GM23338 (cell line): ENCODE measurements around the gene NHS. TPM values are rescaled to one million over a fixed set of nuclear protein-coding genes. Genes with fewer than 3 reads are reported as not detected.

Experiments
- ATAC-seq: fragments of 200-7000 bp; cut with Tn5 transposase; 3 replicates; pipeline ENCODE4 v1.9.1; 2020
- DNase-seq: peaks from one replicate; pipeline ENCODE4 v3.0.0-alpha.2; 2015; ENCODE audit warnings: low spot score
- H2AFZ ChIP-seq: fragments of 200-600 bp; sonication (generic); 2 replicates; pipeline ENCODE4 v1.8.0; 2016; ENCODE audit warnings: antibody characterized with exemption, mild to moderate bottlenecking, moderate library complexity
- H3F3A ChIP-seq: fragments of 200-600 bp; sonication (generic); replicated peaks from 2 replicates; pipeline ENCODE4 v1.8.0; 2017; ENCODE audit warnings: antibody characterized with exemption, mixed run types, low read depth
- H3K27ac ChIP-seq: fragments of 200-600 bp; sonication (generic); 2 replicates; pipeline ENCODE4 v1.6.1; 2016; ENCODE audit warnings: low read depth
- H3K27me3 ChIP-seq: fragments of 200-600 bp; sonication (generic); 2 replicates; pipeline ENCODE4 v1.8.0; 2016; ENCODE audit warnings: mild to moderate bottlenecking, mixed run types, moderate library complexity; ENCODE audit not compliant: insufficient read depth
- H3K36me3 ChIP-seq: fragments of 200-600 bp; sonication (generic); 2 replicates; pipeline ENCODE4 v1.8.0; 2016; ENCODE audit warnings: mild to moderate bottlenecking; ENCODE audit not compliant: insufficient read depth
- H3K4me1 ChIP-seq: fragments of 200-600 bp; sonication (generic); 2 replicates; pipeline ENCODE4 v1.8.0; 2016; ENCODE audit warnings: mild to moderate bottlenecking, moderate library complexity; ENCODE audit not compliant: insufficient read depth
- H3K4me2 ChIP-seq: fragments of 200-600 bp; sonication (generic); 2 replicates; pipeline ENCODE4 v1.7.1; 2017; ENCODE audit warnings: mixed run types
- H3K4me3 ChIP-seq: fragments of 200-600 bp; sonication (generic); 2 replicates; pipeline ENCODE4 v1.6.1; 2016; ENCODE audit warnings: mixed run types
- H3K79me2 ChIP-seq: fragments of 200-600 bp; sonication (generic); replicated peaks from 2 replicates; pipeline ENCODE4 v1.8.0; 2017; ENCODE audit warnings: mild to moderate bottlenecking; ENCODE audit not compliant: insufficient read depth
- H3K9me2 ChIP-seq: fragments of 200-600 bp; sonication (generic); 2 replicates; pipeline ENCODE4 v1.8.0; 2017; ENCODE audit not compliant: insufficient read depth
- H4K20me1 ChIP-seq: fragments of 200-600 bp; sonication (generic); replicated peaks from 2 replicates; pipeline ENCODE4 v1.8.0; 2017; ENCODE audit warnings: mild to moderate bottlenecking; ENCODE audit not compliant: insufficient read depth
- H3K27ac Mint-ChIP-seq: 2 replicates; pipeline ENCODE4 v1.8.0; 2020; ENCODE audit warnings: inconsistent platforms, mild to moderate bottlenecking, moderate library complexity, mixed read lengths
- H3K27me3 Mint-ChIP-seq: 3 replicates; pipeline ENCODE4 v1.8.0; 2022; ENCODE audit warnings: low read depth, mild to moderate bottlenecking, moderate library complexity, mixed read lengths, inconsistent platforms; ENCODE audit not compliant: insufficient read depth, poor library complexity
- H3K36me3 Mint-ChIP-seq: 3 replicates; pipeline ENCODE4 v1.8.0; 2021; ENCODE audit warnings: low read depth, mild to moderate bottlenecking, inconsistent platforms, moderate library complexity, mixed read lengths
- H3K4me1 Mint-ChIP-seq: 3 replicates; pipeline ENCODE4 v1.8.0; 2020; ENCODE audit warnings: mild to moderate bottlenecking, inconsistent platforms, mixed read lengths
- H3K4me3 Mint-ChIP-seq: 3 replicates; pipeline ENCODE4 v1.8.0; 2021; ENCODE audit warnings: moderate library complexity, mild to moderate bottlenecking, inconsistent platforms, mixed read lengths
- H3K9me3 Mint-ChIP-seq: 3 replicates; pipeline ENCODE4 v1.8.0; 2020; ENCODE audit warnings: moderate library complexity, mild to moderate bottlenecking, inconsistent platforms, mixed read lengths
- CTCF ChIP-seq, 2 experiments: fragments of 200-600 bp in 1 of 2; sonication (generic) in 1 of 2; conservative IDR thresholded peaks; 2 replicates each; pipeline versions ENCODE4 v1.5.1 to v1.6.1; 2016 to 2017; ENCODE audit warnings: antibody characterized with exemption in 2 of 2, low read depth in 2 of 2, mild to moderate bottlenecking in 2 of 2, moderate library complexity in 1 of 2
- ETS1 ChIP-seq: IDR thresholded peaks from 2 replicates; pipeline ENCODE4 v1.6.1; 2016; ENCODE audit warnings: antibody characterized with exemption
- NANOG ChIP-seq: IDR thresholded peaks from 2 replicates; pipeline ENCODE4 v1.6.1; 2016; ENCODE audit warnings: antibody characterized with exemption, borderline replicate concordance
- ZNF462 ChIP-seq: fragments of 250-450 bp; sonication (Bioruptor Pico); IDR thresholded peaks from 2 replicates; pipeline ENCODE4 v1.5.0; 2020; ENCODE audit warnings: mild to moderate bottlenecking, moderate library complexity
- polyA plus RNA-seq: library from polyadenylated mRNA; unstranded; fragments of >200 nt; fragmentation: Nextera tagmentation; extraction: Ambion mirVana; gene quantifications from 2 replicates; pipeline ENCODE4 v1.2.1, GENCODE V29; 2016
- total RNA-seq: library from RNA; depleted of rRNA; stranded (reverse); fragments of >200 nt; shearing (Covaris generic); gene quantifications from 2 replicates; pipeline ENCODE4 v1.2.3, GENCODE V29; 2014

NHS gene
- total and polyA plus RNA-seq, 2 experiments from 2014 or later, result 1.8 to 8.2 TPM

- TF ChIP-seq ZNF462 (CRISPR knock-in tag) (no peak), NANOG (no peak), ETS1 (no peak)
Measured at GRCh38 chrX:17669891-17670290, 294.9 kb downstream of the NHS start (continued).

GRCh38 chrX:17670874-17671273 lies 295.9 kb downstream of the NHS start:
- Histone ChIP-seq H3K27me3 (no peaks in the 10 kb centered on the region), H3K79me2 (no peaks in the 10 kb centered on the region), H3K4me3 (no peak overlapping the region), H3K36me3 (no peaks in the 10 kb centered on the region), H4K20me1 (no peaks in the 10 kb centered on the region), H3F3A (no peaks in the 10 kb centered on the region), H3K4me2 (no peak overlapping the region), H3K4me1 (no peaks in the 10 kb centered on the region), H3K27ac (no peak overlapping the region), H3K9me2 (no peaks in the 10 kb centered on the region), H2AFZ (no peak overlapping the region)
- no peaks in the 10 kb centered on the region; the same call in 2 of the 3 replicates for H3K9me3 Mint-ChIP-seq
- ATAC-seq, result no peak
- H3K36me3 Mint-ChIP-seq, result no peaks in the 10 kb centered on the region
- H3K27me3 Mint-ChIP-seq, result peaks cover 4% of the 10 kb centered on the region
- DNase-seq, result no peak
- H3K4me3 Mint-ChIP-seq, result no peak overlapping the region
- no peaks in the 10 kb centered on the region for H3K4me1 Mint-ChIP-seq
- H3K27ac Mint-ChIP-seq, result no peak overlapping the region
- no peak for TF ChIP-seq ZNF462 (CRISPR knock-in tag)
- no peak for TF ChIP-seq CTCF (conservative IDR thresholded peaks at IDR 0.05; ENCODE audit: low read depth in 2 of 2)
- TF ChIP-seq NANOG, result no peak
- TF ChIP-seq ETS1, result no peak
